Immature natural killer cell (primary cell): ENCODE data around the gene APLN. TPM values are rescaled to one million over a fixed set of nuclear protein-coding genes. Genes with fewer than 3 reads are reported as not detected.

ENCODE experiments used
- DNase-seq, 3 donors: peaks; one replicate each; pipeline ENCODE4 v3.0.0; 2022; ENCODE audit warnings: mixed read lengths in 1 of 3
- H3K27ac Mint-ChIP-seq, 6 donors: one replicate each; pipeline ENCODE4 v1.8.0; 2020; ENCODE audit warnings: mixed read lengths in 6 of 6, mild to moderate bottlenecking in 5 of 6, inconsistent platforms in 4 of 6, moderate library complexity in 3 of 6
- H3K27me3 Mint-ChIP-seq, 3 donors: one replicate each; pipeline ENCODE4 v1.8.0; 2020 to 2021; ENCODE audit warnings: low read depth in 3 of 3, mild to moderate bottlenecking in 3 of 3, mixed read lengths in 3 of 3, moderate library complexity in 3 of 3, inconsistent platforms in 1 of 3
- H3K36me3 Mint-ChIP-seq, 3 donors: one replicate each; pipeline ENCODE4 v1.8.0; 2020; ENCODE audit warnings: mixed read lengths in 3 of 3, inconsistent platforms in 2 of 3, mild to moderate bottlenecking in 2 of 3
- H3K4me1 Mint-ChIP-seq, 2 donors: one replicate each; pipeline ENCODE4 v1.8.0; 2020; ENCODE audit warnings: inconsistent platforms in 2 of 2, mild to moderate bottlenecking in 2 of 2, mixed read lengths in 2 of 2, moderate library complexity in 1 of 2
- H3K4me3 Mint-ChIP-seq, 5 donors: one replicate each; pipeline ENCODE4 v1.8.0; 2020; ENCODE audit warnings: mild to moderate bottlenecking in 5 of 5, mixed read lengths in 5 of 5, inconsistent platforms in 3 of 5, moderate library complexity in 3 of 5
- H3K9me3 Mint-ChIP-seq, 6 donors: one replicate each; pipeline ENCODE4 v1.8.0; 2020; ENCODE audit warnings: mild to moderate bottlenecking in 6 of 6, mixed read lengths in 6 of 6, inconsistent platforms in 4 of 6, moderate library complexity in 3 of 6
- polyA plus RNA-seq, 3 donors: library from polyadenylated mRNA; unstranded; fragments of 300-500 nt; fragmentation: Illumina TruSeq; gene quantifications; one replicate each; pipeline ENCODE4 v1.2.3, GENCODE V29; 2021

APLN gene
- polyA plus RNA-seq, 3 donors from 2014 or later = not detected

DNA sequence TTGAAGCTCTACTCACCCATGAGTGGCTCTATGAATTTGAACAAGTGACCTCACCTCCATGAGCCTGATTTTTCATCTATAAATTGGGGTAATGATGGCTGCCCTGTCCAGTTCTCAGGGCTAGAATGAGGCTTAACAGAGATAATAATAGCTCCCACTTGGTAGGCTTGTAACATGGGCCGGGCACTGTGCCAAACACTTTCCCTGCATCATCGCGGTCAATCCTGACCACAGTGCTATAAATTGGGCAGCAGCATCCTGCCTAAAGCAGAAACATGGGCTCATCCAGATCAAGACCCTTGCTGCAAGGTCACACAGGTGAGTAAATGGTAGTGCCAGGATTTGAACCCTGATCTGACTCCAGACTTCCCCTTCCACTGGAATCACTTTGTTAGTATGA lies 12.8 kb downstream of the APLN start:
- H3K9me3 Mint-ChIP-seq = no peaks in the 10 kb centered on the region
- no peak overlapping the region for H3K27ac Mint-ChIP-seq
- H3K4me3 Mint-ChIP-seq = no peak overlapping the region
- peaks cover 6 to 11% of the 10 kb centered on the region in 2 donors for H3K4me1 Mint-ChIP-seq
- DNase-seq = peak in 2 of 3 donors; percentile 10 to 28
- no peaks in the 10 kb centered on the region for H3K36me3 Mint-ChIP-seq
- peaks cover 3 to 8% (median 6%) of the 10 kb centered on the region in 3 donors for H3K27me3 Mint-ChIP-seq

DNA sequence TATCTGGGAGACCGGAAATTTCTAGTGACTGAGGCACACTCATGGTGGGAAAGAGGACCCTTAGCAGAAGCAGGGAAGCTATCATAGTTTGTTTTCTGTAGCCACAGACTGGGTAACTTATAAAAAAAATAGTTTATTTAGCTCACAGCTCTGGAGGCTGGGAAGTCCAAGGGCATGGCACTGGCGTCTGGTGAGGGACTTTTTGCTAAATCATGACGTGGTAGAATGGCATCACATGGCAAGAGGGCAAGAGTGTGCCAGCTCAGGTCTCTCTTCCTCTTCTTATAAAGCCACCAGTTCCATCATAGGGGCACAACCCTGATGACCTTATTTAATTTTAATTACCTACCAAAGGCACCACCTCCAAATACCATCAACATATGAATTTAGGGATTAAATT lies 13.3 kb downstream of the APLN start:
- peaks cover 6 to 11% of the 10 kb centered on the region in 2 donors for H3K4me1 Mint-ChIP-seq
- no peaks in the 10 kb centered on the region for H3K9me3 Mint-ChIP-seq
- H3K27me3 Mint-ChIP-seq = peaks cover 3 to 8% (median 6%) of the 10 kb centered on the region in 3 donors
- no peak for DNase-seq
- no peaks in the 10 kb centered on the region for H3K36me3 Mint-ChIP-seq
- H3K4me3 Mint-ChIP-seq = no peak overlapping the region
- H3K27ac Mint-ChIP-seq = no peak overlapping the region

DNA sequence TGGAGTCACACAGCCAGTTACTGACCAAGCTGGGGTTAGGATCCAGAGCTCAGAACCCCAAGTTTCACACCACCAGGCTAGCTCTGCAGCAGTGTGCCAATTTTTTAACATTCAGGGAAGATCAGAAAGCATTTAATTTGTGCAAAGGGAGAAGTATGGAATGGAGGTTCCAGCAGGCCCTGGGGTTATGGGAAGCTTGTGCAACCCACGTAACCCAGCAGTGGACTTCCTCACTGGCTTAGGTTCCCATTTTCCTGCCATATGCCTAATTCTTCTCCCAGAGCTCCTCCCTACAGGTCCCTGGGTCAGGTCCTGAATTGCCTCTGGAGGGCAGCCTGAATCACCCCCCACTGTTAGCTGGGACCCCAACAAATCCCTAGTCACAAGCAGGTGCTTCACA lies 14.0 kb downstream of the APLN start:
- no peaks in the 10 kb centered on the region for H3K36me3 Mint-ChIP-seq
- H3K27me3 Mint-ChIP-seq = peaks cover 3 to 8% (median 6%) of the 10 kb centered on the region in 3 donors
- peaks cover 6 to 11% of the 10 kb centered on the region in 2 donors for H3K4me1 Mint-ChIP-seq
- H3K4me3 Mint-ChIP-seq = no peak overlapping the region
- no peak overlapping the region for H3K27ac Mint-ChIP-seq
- H3K9me3 Mint-ChIP-seq = no peaks in the 10 kb centered on the region
- no peak for DNase-seq

DNA sequence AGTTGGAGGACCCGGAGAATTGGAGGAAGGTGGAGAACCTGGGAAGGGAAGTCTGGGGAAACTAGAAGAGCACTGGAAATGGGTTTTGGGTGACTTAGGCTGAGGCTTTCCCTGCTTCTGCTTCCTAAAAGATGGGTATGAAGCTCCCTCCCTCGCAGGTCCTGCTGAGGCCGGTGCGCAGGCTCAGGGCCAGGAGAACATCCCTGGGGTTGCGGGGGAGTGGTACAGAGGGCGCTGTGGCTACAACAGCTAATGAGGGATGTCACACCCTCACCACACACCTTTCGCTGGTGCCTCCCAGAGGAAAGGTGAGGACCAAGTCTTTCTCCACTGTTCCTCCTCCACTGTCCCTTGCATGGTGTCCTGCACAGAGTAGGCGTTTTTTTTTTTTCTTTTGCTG lies 15.8 kb downstream of the APLN start:
- no peaks in the 10 kb centered on the region for H3K36me3 Mint-ChIP-seq
- H3K4me1 Mint-ChIP-seq = peaks cover 6 to 11% of the 10 kb centered on the region in 2 donors
- H3K27me3 Mint-ChIP-seq = peaks cover 0 to 8% (median 2%) of the 10 kb centered on the region in 3 donors
- no peak overlapping the region for H3K27ac Mint-ChIP-seq
- no peak overlapping the region for H3K4me3 Mint-ChIP-seq
- no peak for DNase-seq
- H3K9me3 Mint-ChIP-seq = no peaks in the 10 kb centered on the region

DNA sequence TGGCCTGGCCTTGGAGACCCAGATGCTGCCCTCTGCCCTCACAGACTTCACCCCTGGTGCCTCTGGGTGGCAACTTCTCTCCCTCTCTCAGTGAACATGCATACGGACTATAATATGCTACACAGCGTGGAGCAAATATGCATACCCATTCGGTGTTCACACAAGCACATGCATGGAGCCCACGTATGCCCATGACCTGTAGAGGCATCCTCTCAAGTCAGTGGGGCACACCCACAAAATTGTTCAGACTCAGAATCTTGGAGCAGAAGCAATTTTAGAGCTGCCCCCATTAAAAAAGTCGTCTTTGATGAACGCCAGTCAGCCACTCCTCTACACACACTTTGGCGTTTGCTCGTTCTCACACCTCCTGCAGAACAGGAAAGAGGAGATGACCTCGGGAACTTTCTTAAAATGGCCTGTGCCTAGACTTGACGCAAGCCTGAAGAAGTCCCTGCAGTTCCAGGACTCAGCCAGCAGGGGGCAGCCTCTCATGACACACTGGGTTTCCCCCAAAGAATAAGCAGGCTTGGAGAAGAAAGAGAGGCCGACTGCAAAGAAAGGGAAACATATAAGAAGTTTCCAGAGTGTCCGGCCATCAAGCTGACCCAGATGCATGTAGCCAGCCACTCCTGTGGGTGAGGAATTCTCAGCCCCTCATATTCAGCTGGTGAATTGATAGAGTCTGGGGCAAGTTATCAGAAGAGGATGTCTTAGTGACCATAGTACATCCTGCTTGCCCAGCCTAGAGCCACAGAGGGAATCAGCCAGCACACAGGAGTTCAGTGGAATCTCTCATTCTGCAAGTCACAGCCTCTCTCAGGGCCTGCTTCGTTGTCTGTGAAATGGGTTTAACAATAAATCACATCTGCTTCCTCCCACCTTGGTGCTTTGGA lies 17.3 kb downstream of the APLN start:
- Mint-ChIP-seq H3K36me3 (no peaks in the 10 kb centered on the region), H3K27ac (peak overlapping the region in 1 of 6 donors; percentile 59), H3K4me1 (peaks cover 6 to 11% of the 10 kb centered on the region in 2 donors), H3K27me3 (peaks cover 0 to 6% (median 4%) of the 10 kb centered on the region in 3 donors), H3K9me3 (no peaks in the 10 kb centered on the region), H3K4me3 (peak overlapping the region in 1 of 5 donors; percentile 17)
- peak; percentile 69 to 75 (median 69) for DNase-seq

DNA sequence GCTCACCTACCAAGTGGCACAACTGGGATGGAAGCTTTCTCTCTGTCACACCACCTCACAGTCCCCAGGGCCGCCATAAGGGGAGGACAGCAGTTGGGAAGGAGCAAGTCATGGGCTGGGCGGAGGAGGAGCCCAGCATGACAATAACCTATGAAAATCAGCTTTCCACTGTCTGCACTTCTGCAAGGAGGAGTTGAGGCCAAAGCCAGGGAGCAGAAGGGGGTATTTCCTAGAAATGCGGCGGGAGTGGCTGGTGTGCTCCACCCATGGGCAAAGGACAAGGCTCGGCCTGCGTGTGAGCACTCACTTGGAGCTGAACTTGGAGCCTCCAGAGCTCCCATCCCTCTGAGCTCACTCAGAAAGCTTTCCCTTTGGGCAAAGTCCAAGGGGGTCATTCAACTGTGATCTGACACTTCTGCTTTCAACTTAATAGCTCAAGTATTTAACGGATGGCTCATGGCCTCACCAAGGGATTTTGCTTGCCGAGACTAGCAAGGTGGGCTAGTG lies 18.5 kb downstream of the APLN start:
- DNase-seq = no peak
- Mint-ChIP-seq H3K27me3 (peaks cover 0 to 5% (median 2%) of the 10 kb centered on the region in 3 donors), H3K4me1 (peaks cover 3 to 11% of the 10 kb centered on the region in 2 donors), H3K9me3 (no peaks in the 10 kb centered on the region), H3K4me3 (no peak overlapping the region), H3K36me3 (no peaks in the 10 kb centered on the region), H3K27ac (no peak overlapping the region)

DNA sequence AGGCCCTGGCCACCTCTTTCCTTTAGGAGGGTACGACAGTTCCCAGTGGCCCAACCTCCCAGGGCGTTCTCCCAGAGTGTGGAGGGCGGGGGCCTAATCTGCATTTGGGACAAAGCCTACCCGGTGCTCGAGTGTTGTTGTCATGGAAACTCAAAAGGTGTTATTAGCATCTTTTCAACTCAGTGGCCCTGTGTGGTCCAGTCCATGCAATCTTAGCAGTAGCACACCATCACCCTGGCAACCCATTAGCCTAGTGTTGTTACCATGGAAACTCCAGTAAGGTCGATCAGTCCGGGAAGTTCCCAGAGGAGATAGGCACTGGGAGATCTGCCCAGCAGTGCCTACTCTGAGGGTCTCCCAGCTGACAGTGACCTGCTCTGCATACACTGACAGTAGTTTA lies 20.2 kb downstream of the APLN start:
- Mint-ChIP-seq H3K4me1 (peaks cover 3 to 11% of the 10 kb centered on the region in 2 donors), H3K36me3 (no peaks in the 10 kb centered on the region), H3K27me3 (peaks cover 0 to 5% (median 4%) of the 10 kb centered on the region in 3 donors), H3K27ac (no peak overlapping the region), H3K4me3 (no peak overlapping the region), H3K9me3 (no peaks in the 10 kb centered on the region)
- DNase-seq = no peak

DNA sequence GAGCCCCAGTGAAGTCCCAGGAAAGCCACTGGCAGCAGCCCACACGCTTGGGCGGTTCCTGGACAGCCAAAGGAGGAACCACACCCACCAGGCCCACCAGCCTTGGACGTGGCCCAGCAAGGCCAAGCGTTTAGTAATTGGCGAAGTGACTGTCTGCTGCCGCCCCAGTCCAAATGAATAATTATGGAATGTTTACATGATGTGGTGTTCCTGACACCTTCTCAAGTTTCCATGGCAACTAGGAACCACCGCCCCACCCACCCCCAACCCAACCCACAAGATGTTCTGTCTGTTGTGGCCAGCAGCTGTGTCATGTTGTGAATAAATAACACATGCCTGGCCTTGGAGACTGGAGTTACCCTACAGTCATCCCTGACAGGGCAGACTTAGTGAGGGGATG lies 22.3 kb downstream of the APLN start:
- H3K4me3 Mint-ChIP-seq = no peak overlapping the region
- no peaks in the 10 kb centered on the region for H3K9me3 Mint-ChIP-seq
- no peaks in the 10 kb centered on the region for H3K36me3 Mint-ChIP-seq
- no peak overlapping the region for H3K27ac Mint-ChIP-seq
- peaks cover 0 to 5% (median 2%) of the 10 kb centered on the region in 3 donors for H3K27me3 Mint-ChIP-seq
- H3K4me1 Mint-ChIP-seq = peaks cover 1 to 3% of the 10 kb centered on the region in 2 donors
- no peak for DNase-seq

DNA sequence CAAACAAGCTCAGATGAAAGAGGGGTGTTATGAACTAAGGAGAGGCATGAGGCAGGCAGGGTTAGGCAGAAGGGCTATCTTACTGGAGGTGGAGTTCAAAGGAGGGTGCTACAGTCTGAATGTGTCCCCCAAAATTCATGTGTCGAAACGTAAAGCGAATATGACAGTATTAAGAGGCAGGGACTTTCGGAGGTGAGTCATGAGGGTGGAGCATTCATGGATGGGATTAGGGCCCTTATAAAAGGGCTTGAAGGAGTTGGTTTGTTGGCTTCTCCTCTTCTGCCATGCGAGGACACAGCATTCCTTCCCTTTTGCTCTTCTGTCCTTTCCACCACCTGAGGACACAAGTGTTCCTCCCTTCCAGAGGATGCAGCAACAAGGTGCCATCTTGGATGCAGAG lies 22.9 kb downstream of the APLN start:
- no peak overlapping the region for H3K27ac Mint-ChIP-seq
- H3K4me3 Mint-ChIP-seq = no peak overlapping the region
- DNase-seq = no peak
- H3K36me3 Mint-ChIP-seq = no peaks in the 10 kb centered on the region
- H3K4me1 Mint-ChIP-seq = no peaks in the 10 kb centered on the region
- peaks cover 0 to 3% (median 2%) of the 10 kb centered on the region in 3 donors for H3K27me3 Mint-ChIP-seq
- no peaks in the 10 kb centered on the region for H3K9me3 Mint-ChIP-seq

DNA sequence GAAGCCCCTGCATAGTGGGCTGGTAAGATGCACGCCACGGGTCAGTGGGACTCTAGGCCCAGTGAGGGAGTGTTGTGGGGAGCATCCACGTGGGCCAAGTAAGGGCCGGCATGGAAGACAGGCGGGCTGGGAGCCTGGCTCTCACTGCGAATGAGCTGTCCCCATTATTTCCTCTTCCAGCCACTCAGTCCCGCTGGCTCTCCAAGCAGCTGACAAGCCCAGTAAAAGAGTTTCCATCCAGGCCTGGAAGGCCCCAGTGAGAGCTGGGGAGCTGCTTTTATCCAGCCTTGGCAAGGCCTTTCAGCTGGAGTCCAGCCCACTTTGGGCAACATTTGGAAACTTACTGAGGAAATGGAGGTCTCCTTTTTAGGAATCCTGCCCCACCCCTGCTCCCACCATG lies 24.9 kb downstream of the APLN start:
- Mint-ChIP-seq H3K9me3 (no peaks in the 10 kb centered on the region), H3K27me3 (peaks cover 0 to 5% (median 4%) of the 10 kb centered on the region in 3 donors), H3K27ac (no peak overlapping the region), H3K4me1 (no peaks in the 10 kb centered on the region), H3K36me3 (no peaks in the 10 kb centered on the region), H3K4me3 (no peak overlapping the region)
- DNase-seq = no peak

DNA sequence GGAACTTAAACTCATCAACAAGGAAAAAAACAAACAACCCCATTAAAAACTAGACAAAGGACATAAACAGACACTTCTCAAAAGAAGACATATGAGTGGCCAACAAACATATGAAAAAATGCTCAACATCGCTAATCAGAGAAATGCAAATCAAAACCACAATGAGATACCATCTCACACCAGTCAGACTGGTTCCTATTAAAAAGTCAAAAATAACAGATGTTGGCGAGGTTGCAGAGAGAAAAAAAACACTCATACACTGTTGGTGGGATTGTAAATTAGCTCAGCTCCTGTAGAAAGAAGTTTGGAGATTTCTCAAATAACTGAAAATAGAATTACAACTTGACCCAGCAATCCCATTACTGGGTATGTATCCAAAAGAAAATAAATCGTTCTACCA lies 28.7 kb downstream of the APLN start:
- no peaks in the 10 kb centered on the region for H3K4me1 Mint-ChIP-seq
- no peaks in the 10 kb centered on the region for H3K9me3 Mint-ChIP-seq
- peaks cover 2 to 12% (median 4%) of the 10 kb centered on the region in 3 donors for H3K27me3 Mint-ChIP-seq
- no peak overlapping the region for H3K27ac Mint-ChIP-seq
- H3K36me3 Mint-ChIP-seq = peaks cover 0 to 3% (median 0%) of the 10 kb centered on the region in 3 donors
- H3K4me3 Mint-ChIP-seq = no peak overlapping the region
- DNase-seq = no peak

DNA sequence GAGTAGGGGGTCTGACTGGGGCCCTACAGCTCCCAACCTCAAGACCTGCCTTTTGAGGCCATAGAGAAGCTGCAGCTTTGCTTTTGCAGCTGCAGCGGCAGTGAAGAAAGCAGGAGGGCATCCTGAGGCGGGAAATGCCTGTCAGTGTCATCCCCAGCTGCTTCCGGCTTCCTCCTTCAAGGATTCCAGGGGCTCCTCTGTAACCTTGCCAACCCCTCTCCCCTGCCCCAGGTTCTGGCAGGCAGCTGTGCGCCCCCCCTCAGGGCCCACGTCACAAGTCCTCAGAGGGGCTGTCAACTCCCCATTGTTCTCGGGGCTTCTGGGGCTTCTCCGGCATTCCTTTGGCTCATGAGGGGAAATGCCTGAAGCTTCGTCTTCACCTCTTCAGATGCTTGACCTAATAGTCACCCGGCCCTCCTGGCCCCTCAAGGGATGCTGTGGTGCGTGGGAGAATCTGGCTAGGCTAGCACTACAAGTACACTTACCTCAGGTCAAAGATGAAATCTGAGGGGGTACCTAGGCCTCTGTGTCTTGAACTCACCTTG lies 31.9 kb downstream of the APLN start:
- no peaks in the 10 kb centered on the region for H3K4me1 Mint-ChIP-seq
- peaks cover 4 to 10% (median 4%) of the 10 kb centered on the region in 3 donors for H3K27me3 Mint-ChIP-seq
- H3K9me3 Mint-ChIP-seq = no peaks in the 10 kb centered on the region
- H3K27ac Mint-ChIP-seq = no peak overlapping the region
- DNase-seq = no peak
- H3K4me3 Mint-ChIP-seq = no peak overlapping the region
- H3K36me3 Mint-ChIP-seq = peaks cover 0 to 3% (median 0%) of the 10 kb centered on the region in 3 donors

DNA sequence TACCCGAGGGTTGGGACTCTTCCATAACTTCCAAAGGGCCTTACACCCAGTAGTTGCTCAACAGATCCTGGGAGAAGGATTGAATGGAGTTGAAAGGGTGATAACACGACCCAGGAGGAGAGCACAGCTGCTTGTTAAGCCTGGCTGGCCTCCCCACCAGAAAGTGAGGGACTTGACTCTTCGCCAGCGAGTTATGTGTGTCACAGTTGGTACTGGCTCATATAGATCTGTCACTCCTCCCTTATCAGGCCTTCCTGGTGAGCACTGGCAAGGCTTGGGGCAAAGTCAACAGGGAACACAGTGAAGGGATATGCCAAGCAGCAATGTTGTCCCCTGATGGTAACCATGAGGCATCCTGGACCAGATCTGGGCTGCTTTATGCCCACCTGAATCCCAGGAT lies 35.8 kb downstream of the APLN start:
- no peak for DNase-seq
- no peak overlapping the region for H3K27ac Mint-ChIP-seq
- no peaks in the 10 kb centered on the region for H3K9me3 Mint-ChIP-seq
- no peaks in the 10 kb centered on the region for H3K4me1 Mint-ChIP-seq
- peaks cover 0 to 3% (median 0%) of the 10 kb centered on the region in 3 donors for H3K36me3 Mint-ChIP-seq
- no peak overlapping the region for H3K4me3 Mint-ChIP-seq
- peaks cover 2 to 8% (median 4%) of the 10 kb centered on the region in 3 donors for H3K27me3 Mint-ChIP-seq

DNA sequence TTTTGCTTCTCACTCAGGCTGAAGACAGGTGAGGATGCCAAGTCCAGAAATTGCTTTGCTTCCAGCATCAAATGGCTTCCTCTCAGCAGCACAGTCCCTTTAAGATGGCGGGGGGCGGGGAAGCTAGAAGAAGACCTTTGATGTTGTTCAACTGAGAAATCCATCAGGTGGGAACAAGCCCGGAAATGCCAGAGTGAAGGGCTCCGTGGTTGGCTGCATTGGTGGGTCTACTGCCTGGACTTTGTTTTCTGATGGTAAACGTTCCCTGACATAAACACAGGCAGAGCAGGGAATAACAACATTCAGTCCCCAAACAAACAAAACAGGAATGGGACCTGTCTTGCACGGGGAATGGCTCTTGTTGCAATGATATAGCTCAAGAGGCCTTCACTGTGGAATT lies 37.3 kb downstream of the APLN start:
- H3K27me3 Mint-ChIP-seq = peaks cover 2 to 6% (median 2%) of the 10 kb centered on the region in 3 donors
- no peaks in the 10 kb centered on the region for H3K36me3 Mint-ChIP-seq
- H3K27ac Mint-ChIP-seq = no peak overlapping the region
- no peak overlapping the region for H3K4me3 Mint-ChIP-seq
- no peaks in the 10 kb centered on the region for H3K4me1 Mint-ChIP-seq
- no peak for DNase-seq
- no peaks in the 10 kb centered on the region for H3K9me3 Mint-ChIP-seq
